Cardiac septum (tissue), 1 donor: Measurements from ENCODE around the gene WEE2. TPM values are rescaled to one million over a fixed set of nuclear protein-coding genes. Genes with fewer than 3 reads are reported as not detected.
"Not testable (repeated sequence)": the region's sequence is repeated elsewhere in the genome, so short reads cannot be mapped to it uniquely, and the experiment has no call there.

Experiments
- DNase-seq: peaks from one replicate; pipeline ENCODE4 v3.0.0-alpha.2; 2020; ENCODE audit warnings: low spot score
- intact Hi-C: fragments of 100-400 bp; cut with DNase I; formaldehyde crosslinking; loops from one replicate; pipeline ENCODE4 v1.14.0; 2022
- total RNA-seq: library from RNA; stranded (reverse); fragmentation: NEBNext Ultra II Directional; extraction: Animal tissue kit (Norgen Biotek cat#: 25700); gene quantifications from one replicate; pipeline ENCODE4 v1.2.1, GENCODE V29; 2021
- donor health status: DM: no; HTN: no; CAD: no.

The WEE2 gene
- total RNA-seq, 1 donor from 2014 or later, result not detected

DNA sequence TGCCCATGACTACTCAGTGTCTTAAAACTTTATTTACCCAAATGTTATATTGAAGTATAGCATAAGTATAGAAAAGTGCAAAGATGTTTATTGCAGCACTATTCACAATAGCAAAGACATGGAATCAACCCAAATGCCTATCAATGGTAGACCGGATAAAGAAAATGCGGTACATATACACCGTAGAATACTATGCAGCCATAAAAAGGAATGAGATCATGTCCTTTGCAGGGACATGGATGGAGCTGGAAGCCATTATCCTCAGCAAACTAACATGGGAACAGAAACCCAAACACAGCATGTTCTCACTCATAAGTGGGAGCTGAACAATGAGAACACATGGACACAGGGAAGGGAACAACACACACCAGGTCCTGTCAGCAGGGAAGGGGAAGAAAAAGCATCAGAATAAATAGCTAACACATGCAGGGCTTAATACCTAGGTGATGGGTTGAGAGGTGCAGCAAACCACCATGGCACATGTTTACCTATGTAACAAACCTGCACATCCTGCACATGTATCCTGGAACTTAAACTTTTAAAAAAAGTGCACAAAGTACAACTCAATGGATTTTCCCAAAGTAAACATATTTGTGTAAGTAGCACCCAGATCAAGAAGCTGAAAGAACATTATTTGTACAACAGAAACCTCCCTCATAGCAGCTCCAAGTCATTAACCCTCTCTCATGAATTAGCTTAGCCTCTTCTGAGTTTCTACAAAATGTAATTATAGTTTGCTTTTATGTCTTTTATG lies 18.9 kb upstream of the WEE2 start:
- intact Hi-C loops, DNase-seq: not testable (repeated sequence)

GRCh38 chr7:141691540-141691939 lies 16.6 kb upstream of the WEE2 start:
- intact Hi-C loops, result no loop called here
- no peak for DNase-seq

DNA sequence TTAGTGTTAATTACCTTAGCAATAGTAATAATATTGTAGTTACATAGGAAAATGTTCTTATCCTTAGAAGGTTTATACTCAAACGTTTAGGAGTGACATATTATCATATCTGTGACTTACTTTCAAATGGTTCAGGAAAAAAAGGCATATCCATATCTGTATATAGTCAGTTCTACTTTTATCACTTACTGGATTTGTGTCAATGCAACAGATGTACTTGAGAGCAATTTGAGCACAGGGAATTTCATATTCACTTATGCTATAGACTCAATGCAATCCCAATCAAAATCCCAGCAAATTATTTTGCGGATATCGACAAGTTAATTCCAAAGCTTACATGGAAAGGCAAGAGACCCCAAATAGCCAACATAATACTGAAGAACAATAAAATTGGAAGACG lies 16.2 kb upstream of the WEE2 start:
- no peak for DNase-seq
- intact Hi-C loops, result no loop called here

DNA sequence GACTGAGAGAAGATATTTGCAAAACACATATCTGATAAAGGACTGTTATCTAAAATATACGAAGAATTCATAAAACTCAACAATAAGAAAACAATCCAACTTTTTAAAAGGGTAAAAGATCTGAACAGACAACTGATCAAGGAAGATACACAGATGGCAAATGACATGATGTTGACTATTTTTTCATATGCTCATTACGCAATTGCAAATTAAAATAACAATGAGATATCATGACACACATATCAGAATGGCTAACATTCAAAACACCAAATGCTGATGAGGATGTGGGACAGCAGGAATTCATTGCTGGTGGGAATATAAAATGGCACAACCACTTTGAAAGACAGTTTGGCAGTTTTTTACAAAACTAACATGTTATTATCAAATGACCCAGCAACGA lies 15.1 kb upstream of the WEE2 start:
- intact Hi-C loops, result no loop called here
- no peak for DNase-seq

DNA sequence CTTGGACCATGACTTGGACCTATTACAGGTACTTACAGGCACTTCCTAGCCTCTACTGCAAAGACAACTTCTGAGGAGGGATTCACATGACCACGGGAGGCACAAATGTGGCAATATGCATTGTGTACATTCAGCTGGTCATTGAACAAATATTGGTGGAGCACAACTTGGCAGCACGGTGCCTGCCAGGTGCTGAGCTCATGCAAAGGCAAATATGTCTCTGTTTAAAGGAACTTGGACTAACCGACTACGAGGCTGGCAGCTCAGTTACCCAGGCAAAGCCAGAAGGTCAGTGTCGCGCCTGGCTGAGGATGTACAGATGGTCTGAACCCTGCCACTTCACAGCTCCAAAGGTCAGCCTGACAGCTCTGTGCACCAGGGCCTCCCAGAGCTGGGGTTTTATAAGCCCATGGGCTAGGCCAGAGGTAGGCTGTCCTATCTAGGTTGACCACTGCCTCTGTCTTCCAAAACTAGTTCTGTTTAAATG lies 12.3 kb upstream of the WEE2 start:
- DNase-seq, result no peak
- intact Hi-C loops, result no loop called here

DNA sequence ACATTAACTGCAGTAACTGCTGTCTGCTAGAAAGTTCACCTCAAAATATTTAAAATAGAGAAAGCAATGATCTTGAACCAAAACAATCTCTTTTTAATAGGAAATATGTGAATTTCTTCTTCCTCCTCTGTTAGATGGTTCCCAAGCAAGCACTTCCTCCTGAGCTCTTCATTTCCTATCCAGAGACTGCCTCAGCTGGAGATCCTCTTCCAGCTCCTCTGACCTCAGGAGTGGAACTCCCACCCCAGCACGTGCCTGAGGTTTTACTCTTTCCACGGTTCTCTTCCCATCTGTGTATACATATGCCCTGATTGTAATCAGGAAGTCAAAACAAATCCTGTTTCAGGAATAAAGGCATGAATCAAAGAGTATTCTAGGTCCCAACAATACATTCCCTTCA lies 11.8 kb upstream of the WEE2 start:
- DNase-seq, result no peak
- intact Hi-C loops, result no loop called here

- intact Hi-C loops, result no loop called here
Observed at GRCh38 chr7:141697211-141697871, 10.8 kb upstream of the WEE2 start.

GRCh38 chr7:141698247-141699015 lies 9.7 kb upstream of the WEE2 start:
- intact Hi-C loops, result no loop called here
- DNase-seq, result no peak

More at GRCh38 chr7:141697211-141697871, 10.8 kb upstream of the WEE2 start:
- DNase-seq, result no peak

DNA sequence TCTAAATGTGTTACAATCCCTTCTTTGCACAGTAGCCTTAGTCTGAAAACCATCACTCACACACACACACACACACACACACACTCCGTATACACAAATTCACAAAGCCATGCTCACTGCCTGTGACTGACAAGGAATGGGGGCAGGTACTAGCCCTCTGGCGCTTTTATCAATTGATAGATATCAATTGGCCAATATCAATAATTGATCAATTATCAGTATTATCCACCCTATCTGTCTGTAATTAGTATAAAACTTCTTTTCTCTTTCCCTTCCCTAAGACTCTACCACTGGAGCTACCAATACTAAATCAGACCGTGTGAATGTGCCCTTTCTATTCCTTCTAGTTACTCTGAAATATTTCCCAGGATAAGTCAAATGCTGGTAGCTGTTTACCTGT lies 8.3 kb upstream of the WEE2 start:
- intact Hi-C loops, result loop anchor here (5.0 kb wide), 1 partner anchor 37 kb away; the partner anchor contains the start of gene SSBP1
- DNase-seq, result no peak

- intact Hi-C loops, result loop anchor here (5.0 kb wide), 1 partner anchor 37 kb away; the partner anchor contains the start of gene SSBP1
- no peak for DNase-seq
Observed at GRCh38 chr7:141700296-141700847, 7.8 kb upstream of the WEE2 start.

DNA sequence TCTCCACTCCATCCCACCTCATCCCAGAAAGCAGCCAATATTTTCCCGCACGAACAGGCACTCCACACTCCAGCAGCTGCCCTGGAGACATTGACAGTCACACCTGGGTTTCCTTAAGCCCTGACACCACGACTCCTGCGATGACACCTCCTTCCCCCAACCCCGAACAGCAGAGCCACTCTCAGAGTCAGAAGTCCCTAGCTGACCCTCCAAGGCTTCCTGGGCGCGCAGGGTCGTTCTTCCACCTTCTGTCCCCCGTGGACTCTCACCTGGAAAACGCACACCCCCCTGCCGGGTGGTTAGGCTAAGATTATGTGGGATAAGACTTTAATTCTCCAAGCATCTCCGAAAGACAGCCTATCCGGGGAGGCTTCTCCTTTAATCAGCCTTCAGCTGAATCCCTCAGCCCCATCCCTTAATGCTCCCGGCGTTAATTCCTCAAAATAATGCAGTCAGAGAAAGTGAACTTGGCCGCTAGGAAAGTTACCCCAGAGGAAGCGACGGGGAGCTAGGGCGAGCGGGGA lies 7.2 kb upstream of the WEE2 start:
- DNase-seq, result no peak
- intact Hi-C loops, result loop anchor here (5.0 kb wide), 1 partner anchor 36 kb away; the partner anchor contains the start of gene SSBP1

- intact Hi-C loops, result loop anchor here (5.0 kb wide), 1 partner anchor 36 kb away; the partner anchor contains the start of gene SSBP1
- peak; percentile 75 for DNase-seq
Observed at GRCh38 chr7:141701489-141702046, 6.6 kb upstream of the WEE2 start.

- no peak for DNase-seq
- intact Hi-C loops, result loop anchor here (5.0 kb wide), 1 partner anchor 35 kb away; the partner anchor contains the start of gene SSBP1
Observed at GRCh38 chr7:141702047-141702567, 6.0 kb upstream of the WEE2 start, which contains the start of gene DENND11. Gene DENND11 (minus strand): TSS chr7:141702166. CDS start chr7:141702153, 13 bp downstream.

DNA sequence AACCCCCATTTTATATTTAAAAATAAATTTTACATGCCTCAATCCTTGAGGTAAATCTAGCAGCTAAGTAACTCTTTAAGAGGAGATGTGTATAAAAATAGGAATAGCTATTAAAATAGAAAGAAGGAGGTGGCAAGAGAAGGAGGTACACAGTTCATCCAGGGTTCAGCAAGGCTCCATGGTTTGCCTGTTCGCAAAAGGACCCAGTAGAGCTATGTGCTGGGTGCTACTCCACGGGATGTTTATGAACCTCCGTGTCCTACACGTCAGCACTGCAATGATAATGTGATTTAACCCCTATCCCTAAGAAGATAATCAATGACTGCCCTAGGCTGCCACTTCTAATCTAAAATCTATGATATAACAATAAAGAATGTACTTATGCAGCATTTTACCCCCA lies 5.3 kb upstream of the WEE2 start:
- DNase-seq, result no peak
- intact Hi-C loops, result loop anchor here (5.0 kb wide), 1 partner anchor 34 kb away; the partner anchor contains the start of gene SSBP1

DNA sequence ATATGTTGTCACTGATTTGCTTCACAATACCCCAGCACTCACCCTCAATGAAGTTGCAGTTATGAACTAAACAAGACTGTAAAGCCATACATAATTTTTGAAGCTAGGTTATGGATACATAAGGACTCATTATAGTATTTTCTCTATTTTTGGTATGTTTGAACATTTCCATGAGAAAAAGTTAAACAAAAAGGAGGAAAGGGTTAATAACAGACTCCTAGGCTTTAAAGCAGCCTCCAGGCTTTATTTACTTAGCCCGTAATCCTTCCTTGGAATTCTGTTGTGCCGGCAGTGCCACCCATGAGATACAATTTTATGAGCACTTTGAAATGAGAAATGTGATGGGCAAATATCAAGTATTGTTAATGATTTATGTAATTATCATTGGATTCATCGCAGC lies 4.0 kb upstream of the WEE2 start:
- intact Hi-C loops, result loop anchor here (5.0 kb wide), 1 partner anchor 33 kb away; the partner anchor contains the start of gene SSBP1
- no peak for DNase-seq

- intact Hi-C loops, result loop anchor here (5.0 kb wide), 1 partner anchor 33 kb away; the partner anchor contains the start of gene SSBP1
- DNase-seq, result no peak
Observed at GRCh38 chr7:141704741-141705140, 3.4 kb upstream of the WEE2 start.

- no peak for DNase-seq
- intact Hi-C loops, result no loop called here
Observed at GRCh38 chr7:141706239-141707064, 1.7 kb upstream of the WEE2 start.

DNA sequence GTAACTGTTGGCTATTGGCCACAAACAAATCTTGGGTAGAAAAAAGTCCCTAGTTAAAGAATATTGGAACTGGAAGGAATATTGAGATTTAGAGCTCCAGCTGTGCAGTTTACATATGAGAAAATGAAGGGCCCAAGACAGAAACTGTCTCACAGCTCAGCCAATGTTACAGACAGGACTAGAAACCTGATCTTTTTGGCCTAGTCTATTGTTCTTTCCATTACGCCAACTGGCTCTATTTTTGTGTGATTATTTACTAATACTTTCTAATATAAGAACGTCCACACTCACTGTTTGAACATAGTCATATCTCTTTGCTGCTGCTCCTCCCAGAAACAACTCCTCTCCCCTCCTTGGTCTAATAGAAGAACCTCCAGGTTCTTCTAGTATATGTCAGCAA lies 1.2 kb downstream of the WEE2 start:
- intact Hi-C loops, result no loop called here
- DNase-seq, result no peak
